ENCODE results near the gene SLC7A4. TPM values are rescaled to one million over a fixed set of nuclear protein-coding genes. Genes with fewer than 3 reads are reported as not detected.

The SLC7A4 gene
- total RNA-seq, 1 donor from 2014 or later, result 8.1 TPM

GRCh38 chr22:20986365-20986764 lies 46.0 kb downstream of the SLC7A4 start:
- no peak for DNase-seq (ENCODE audit: low spot score)

- DNase-seq (ENCODE audit: low spot score), result no peak
Observed at GRCh38 chr22:20985720-20986119, 46.6 kb downstream of the SLC7A4 start.

GRCh38 chr22:20983081-20983771 lies 49.1 kb downstream of the SLC7A4 start:
- no peak for DNase-seq (ENCODE audit: low spot score)

GRCh38 chr22:20982563-20982882 lies 49.8 kb downstream of the SLC7A4 start:
- DNase-seq (ENCODE audit: low spot score), result no peak

- peak; percentile 85 for DNase-seq (ENCODE audit: low spot score)
Observed at GRCh38 chr22:20981787-20982562, 50.4 kb downstream of the SLC7A4 start, which contains the start of gene LZTR1. Gene LZTR1 (plus strand): TSS chr22:20982297. CDS start chr22:20982372, 75 bp downstream.

- no peak for DNase-seq (ENCODE audit: low spot score)
Observed at GRCh38 chr22:20980938-20981722, 51.2 kb downstream of the SLC7A4 start.

- no peak for DNase-seq (ENCODE audit: low spot score)
Observed at GRCh38 chr22:20980523-20980922, 51.8 kb downstream of the SLC7A4 start.

GRCh38 chr22:20979940-20980453 lies 52.4 kb downstream of the SLC7A4 start:
- DNase-seq (ENCODE audit: low spot score), result no peak

- DNase-seq (ENCODE audit: low spot score), result peak; percentile 87
Observed at GRCh38 chr22:20979243-20979809, 53.0 kb downstream of the SLC7A4 start.

Other genes with a start within 250 kb of the SLC7A4 start
- 129 TPM for gene PI4KA, start 173.8 kb downstream of the SLC7A4 start, total RNA-seq
- gene SNAP29, start 173.6 kb downstream of the SLC7A4 start, total RNA-seq, result 28.7 TPM
- gene CRKL, start 115.2 kb downstream of the SLC7A4 start, total RNA-seq, result 64.8 TPM
- 15.4 TPM for gene AIFM3, start 65.3 kb downstream of the SLC7A4 start, total RNA-seq
- gene LZTR1, start 50.3 kb downstream of the SLC7A4 start, total RNA-seq, result 79.6 TPM
- gene THAP7, start 30.4 kb downstream of the SLC7A4 start, total RNA-seq, result 25.8 TPM
- gene P2RX6, start 17.4 kb downstream of the SLC7A4 start, total RNA-seq, result 5.7 TPM
- gene LRRC74B, start 13.4 kb upstream of the SLC7A4 start, total RNA-seq, result not detected

Data from ureter (tissue), 1 donor.